Subcutaneous adipose tissue (tissue), 4 donors: ENCODE measurements around the gene FBH1. TPM values are rescaled to one million over a fixed set of nuclear protein-coding genes. Genes with fewer than 3 reads are reported as not detected.

Experiments
- CTCF ChIP-seq: fragments of 450-650 bp; IDR thresholded peaks from one replicate; pipeline ENCODE4 v1.5.1; 2016; ENCODE audit warnings: low read depth, mild to moderate bottlenecking, control low read depth, antibody characterized with exemption, moderate library complexity
- total RNA-seq, 4 donors: library from RNA; depleted of rRNA; stranded (reverse); fragments of >200 nt; gene quantifications; one replicate each; pipeline ENCODE4 v1.1.0, GENCODE V29; 2016

The FBH1 gene
- total RNA-seq, 4 donors from 2014 or later: 68.2 to 113 (median 75.7) TPM

GRCh38 chr10:5927306-5927705 lies 37.3 kb downstream of the FBH1 start:
- TF ChIP-seq CTCF: no peak

GRCh38 chr10:5929442-5929841 lies 39.4 kb downstream of the FBH1 start:
- TF ChIP-seq CTCF: no peak

GRCh38 chr10:5930272-5930671 lies 40.2 kb downstream of the FBH1 start:
- TF ChIP-seq CTCF: no peak

- no peak for TF ChIP-seq CTCF
Observed at GRCh38 chr10:5932345-5932744, 42.3 kb downstream of the FBH1 start.

- TF ChIP-seq CTCF: no peak
Observed at GRCh38 chr10:5933909-5934546, 44.0 kb downstream of the FBH1 start.

- no peak for TF ChIP-seq CTCF
Observed at GRCh38 chr10:5935628-5936027, 45.6 kb downstream of the FBH1 start.

- TF ChIP-seq CTCF: no peak
Observed at GRCh38 chr10:5937016-5937415, 47.0 kb downstream of the FBH1 start.
